HPDE6-E6E7 (cell line): ENCODE data around the gene RDX.
A peak's percentile ranks its signal among the peaks of the same experiment; 100 is the strongest.
"Not testable (repeated sequence)": the region's sequence is repeated elsewhere in the genome, so short reads cannot be mapped to it uniquely, and the experiment has no call there.

Experiments
- DNase-seq: peaks from one replicate; pipeline ENCODE4 v3.0.0; 2011; ENCODE audit warnings: missing footprints; ENCODE audit errors: extremely low spot score

The RDX gene

DNA sequence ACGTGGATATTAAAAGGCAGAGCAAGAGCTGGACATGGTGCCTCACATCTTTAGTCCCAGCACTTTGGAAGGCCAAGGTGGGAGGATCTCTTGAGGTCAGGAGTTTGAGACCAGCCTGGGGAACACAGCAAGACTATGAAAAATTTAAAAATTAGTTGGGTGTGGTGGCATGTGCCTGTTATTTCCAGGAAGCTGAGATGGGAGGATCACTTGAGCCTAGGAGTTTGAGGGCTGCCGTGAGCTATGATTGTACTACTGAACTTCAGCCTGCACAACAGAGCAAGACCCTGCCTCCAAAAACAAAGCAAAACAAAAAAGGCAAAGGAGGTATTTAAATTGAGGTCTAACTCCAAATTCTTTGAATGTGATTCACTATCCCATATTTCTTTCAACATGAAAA is 23.5 kb downstream of the RDX start:
- no peak for DNase-seq

DNA sequence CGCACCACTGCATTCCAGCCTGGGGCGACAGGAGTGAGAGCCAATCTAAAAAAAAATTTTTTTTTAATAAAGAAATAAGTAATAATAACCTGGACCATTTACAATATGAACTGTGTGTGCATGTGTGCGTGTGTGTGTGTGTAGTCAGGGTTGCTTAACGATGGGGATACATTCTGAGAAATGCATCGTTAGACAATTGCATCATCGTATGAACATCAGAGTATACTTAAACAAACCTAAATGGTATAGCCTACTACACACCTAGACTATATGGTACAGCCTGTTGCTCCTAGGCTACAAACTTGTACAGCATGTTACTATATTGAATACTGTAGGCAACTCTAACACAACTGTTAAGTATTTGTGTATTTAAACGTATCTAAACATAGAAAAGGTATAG is 26.4 kb downstream of the RDX start:
- no peak for DNase-seq

DNA sequence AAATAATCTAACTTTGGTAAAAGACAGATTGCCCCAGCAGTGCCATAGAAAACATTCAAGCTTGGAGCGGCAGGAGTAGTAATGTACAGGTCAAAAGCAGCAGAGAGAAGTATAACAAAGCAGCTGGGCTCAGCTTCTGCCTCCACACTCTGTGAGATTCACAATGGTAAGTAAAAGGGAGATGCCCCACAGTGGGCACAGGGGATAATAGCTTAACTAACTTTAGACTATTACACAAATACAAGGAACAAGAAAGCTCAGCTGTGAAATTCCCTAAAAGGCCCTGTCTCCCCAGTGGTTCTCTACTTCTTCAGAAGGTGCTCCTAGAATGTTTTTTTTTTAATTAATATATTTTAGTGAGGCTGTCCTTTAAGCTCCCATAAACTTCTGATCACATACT is 28.0 kb downstream of the RDX start:
- DNase-seq, result no peak

DNA sequence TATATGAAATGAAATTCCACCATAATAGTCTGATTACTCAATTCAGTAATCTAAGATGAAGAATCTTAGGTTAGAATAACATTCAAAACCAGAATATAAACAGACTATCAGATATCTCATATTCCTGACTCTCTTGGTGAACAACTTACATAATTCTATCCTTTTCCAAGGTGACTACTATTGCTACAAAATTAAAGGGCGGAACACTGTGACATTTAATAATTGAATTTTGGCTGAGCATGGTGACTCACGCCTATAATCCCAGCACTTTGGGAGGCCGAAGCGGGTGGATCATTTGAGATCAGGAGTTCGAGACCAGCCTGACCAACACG is 34.4 kb downstream of the RDX start:
- DNase-seq, result no peak

DNA sequence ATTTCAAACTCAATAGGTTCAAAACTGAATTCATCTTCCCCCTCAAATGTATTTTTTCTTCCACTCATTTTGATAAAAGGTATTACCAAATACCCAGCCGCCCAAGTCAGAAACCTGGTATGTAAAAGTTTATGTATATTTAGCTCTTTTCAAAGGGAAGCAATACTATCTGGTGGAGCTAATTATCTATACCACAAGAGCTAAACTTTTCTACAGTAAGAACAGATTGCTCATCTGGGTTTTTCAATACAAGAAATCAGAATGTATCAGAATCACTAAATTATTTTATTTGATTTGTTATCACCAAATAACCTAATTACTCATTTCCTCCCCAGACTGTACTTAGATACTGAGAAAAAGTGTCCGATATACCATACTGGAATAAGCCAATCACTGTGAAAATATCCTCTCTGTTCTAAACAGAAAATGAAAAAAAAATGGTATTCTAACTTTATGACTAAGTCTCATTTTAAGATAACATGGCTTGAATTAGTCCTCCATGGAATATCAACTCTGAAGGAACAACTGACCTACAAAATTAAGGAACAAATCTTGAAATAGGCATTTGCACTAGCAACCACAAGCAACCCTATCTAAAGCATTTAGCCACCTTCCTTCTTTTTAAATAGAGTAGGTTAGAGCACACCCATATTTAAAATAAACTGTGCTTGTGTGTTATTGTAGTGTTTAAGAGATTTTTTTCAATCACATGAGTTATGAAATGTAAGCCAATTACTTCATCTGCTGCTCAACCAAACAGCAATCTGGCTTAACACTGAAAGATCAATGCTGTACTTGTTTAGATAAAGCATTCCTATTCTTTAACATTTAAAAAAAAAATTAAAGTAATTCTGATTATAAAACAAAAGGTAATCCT is 35.0 kb downstream of the RDX start:
- no peak for DNase-seq

DNA sequence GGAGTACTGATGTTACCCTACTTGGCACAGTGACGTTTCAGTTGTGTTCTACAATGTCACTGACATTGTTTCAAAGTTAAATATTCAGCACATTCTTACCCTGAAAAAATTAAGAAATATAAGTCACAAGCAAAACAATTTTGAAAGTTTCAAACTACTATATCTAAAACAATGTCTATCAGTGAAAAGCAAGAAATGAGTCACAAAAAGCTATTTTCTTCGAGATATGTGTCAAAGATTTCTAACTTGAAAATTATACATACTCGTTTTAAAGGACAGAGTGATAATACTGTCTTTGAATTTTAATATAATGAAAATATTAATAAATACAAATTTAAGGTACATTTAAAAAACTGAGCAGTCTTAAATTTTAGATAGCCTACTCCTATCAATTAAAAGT is 42.9 kb downstream of the RDX start:
- no peak for DNase-seq

DNA sequence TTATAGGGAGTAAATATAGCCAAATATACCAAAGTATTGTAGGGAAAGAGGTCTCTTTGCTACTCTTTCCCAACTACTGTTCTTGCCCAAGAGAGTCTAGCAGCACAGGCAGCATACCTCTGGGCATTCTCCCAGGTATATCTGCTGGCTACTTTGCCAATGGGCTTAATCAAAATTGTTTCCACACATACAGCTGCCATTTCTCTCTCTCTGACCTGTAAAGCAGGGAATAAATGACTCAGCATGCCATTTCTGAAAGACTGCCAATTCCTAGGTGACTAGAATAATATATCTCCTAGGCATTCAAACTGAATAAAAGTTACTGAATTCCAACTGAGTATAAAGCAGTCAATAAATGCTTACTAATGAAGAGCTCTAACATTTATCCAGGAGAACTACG is 44.6 kb downstream of the RDX start:
- peak; percentile 42 for DNase-seq

DNA sequence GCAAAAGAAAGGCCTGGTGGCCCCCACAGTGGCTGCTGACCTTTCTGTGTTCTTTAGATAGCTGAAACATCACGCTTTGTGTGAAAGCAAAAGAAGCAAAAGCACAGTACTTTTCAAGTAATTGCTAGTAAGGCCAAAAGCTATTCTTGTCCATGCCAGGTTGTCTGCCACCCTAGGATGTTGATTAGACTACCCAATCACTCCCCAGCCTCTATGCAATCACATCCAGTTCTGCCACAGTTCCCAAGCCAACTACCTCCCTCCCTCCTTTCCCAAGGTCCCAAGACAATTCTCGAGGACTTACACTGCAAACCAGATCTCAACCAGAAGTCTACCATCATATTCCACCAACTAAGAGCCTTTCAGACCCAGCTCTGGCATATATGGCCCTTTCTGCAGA is 46.2 kb downstream of the RDX start:
- DNase-seq, result no peak

DNA sequence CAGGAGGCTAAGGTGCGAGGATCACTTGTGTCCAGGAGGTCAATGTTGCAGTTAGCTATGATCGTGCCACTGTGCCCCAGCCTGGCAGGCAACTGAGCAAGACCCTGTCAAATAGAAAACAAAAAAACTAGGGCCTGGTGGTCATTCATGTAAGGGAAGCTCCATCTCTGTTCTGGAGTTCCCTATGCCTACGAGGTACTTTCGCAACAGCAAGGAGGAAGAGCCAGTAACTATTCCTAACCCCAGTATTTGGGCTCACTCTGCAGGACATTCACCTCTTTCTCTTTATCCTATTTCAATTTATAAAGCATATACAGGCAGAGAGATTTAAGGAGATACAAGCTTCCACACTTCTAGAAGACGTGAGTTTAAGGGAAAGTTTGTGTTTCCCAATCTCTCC is 46.6 kb downstream of the RDX start:
- no peak for DNase-seq

DNA sequence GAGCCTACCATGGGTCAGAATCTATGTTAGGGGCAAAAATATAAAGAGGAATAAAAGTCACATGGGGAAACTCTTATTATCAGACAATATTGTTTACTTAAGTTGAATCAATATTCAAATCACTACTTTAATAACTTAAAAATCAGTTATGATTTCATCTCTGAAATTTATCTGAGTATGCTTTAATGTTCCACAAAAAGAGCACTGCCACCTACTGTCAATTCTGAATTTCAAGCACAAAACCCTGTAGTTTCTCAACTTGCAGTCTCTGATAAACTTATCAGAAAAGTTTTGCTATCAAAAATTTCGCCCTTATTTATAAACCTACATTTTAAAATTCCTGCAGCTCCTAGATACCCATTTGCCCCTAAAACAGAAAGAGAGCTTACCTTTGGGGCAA is 47.3 kb downstream of the RDX start:
- no peak for DNase-seq

DNA sequence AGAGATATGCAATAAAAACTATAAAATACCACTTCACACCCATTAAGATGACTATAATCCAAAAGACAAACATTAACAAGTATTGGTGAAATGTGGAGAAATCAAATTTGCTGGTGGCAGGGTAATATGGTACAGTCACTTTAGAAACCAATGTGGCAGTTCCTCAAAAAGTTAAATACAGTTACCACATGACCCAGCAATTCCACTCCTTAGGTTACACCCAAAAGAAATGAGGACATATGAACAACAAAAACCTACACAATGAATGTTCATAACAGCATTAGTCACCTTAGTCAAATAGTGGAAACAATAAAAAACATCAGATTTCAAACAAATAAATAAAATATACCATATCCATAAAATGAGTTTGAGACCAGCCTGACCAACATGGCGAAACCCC is 52.6 kb downstream of the RDX start:
- DNase-seq, result no peak

DNA sequence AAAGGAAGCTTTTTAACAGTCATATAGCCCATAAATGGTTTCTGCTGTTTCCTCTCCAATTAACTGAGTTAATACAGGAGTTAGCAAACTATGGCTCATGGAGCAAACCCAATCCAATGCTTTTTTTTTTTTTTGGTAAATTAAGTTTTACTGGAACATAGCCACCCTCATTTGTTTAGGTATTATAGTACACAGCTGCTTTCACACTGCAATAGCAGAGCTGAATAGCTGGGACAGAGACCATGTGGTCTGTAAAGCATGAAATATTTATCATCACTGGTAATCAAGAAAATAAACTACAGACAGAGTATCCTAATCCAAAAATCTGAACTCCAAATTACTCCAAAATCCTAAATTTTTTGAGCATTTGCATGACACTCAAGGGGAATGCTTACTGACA is 53.7 kb downstream of the RDX start:
- no peak for DNase-seq

DNA sequence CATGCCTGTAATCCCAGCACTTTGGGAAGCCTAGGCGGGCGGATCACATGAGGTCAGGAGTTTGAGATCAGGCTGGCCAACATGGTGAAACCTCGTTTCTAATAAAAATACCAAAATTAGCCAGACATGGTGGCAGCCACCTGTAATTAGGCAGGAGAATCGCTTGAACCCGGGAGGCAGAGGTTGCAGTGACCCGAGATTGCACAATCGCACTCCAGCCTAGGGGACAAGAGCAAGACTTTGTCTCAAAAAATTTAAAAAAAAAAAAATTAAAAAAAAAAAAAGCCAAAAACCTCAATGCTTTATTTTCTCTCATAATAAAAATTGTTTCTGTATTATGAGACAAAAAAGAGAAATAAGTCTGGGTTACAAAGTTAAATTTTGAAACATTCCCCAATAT is 54.2 kb downstream of the RDX start:
- DNase-seq, result no peak

DNA sequence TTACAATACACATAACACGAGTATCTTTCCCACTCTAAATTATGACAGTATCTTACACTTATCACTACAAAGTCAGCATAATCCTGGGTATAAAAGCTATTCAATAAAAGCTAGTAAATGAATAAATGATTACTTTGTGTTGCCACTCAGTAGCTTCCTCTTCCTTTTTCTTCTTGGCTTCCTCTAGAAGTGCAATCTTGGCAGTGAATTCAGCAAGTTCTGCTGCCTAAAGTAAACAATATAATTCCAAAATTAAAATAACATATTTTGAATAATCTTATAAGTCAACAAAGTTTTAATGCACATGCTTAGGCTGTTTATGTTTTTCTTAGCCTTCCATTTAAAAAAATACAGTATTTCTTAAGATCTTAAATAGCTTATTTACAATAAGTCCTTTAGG is 60.4 kb downstream of the RDX start:
- no peak for DNase-seq

DNA sequence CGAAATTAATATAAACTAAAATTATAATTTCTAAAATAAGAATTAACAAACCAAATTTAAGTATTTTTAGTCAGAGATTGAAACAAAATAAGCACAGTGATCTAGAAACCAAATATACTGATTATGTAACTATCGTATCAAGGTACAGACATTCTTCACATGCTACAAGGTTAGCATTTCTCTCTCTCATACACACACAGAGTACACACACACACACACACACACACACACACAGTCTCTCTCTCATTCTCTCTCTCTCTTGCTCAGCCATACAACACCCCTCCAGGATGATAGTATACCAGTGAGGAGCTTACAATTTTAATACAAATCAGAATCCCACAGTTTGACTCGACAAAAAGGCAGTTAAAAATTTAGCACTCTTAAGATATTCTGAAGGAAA is 66.0 kb downstream of the RDX start:
- no peak for DNase-seq

DNA sequence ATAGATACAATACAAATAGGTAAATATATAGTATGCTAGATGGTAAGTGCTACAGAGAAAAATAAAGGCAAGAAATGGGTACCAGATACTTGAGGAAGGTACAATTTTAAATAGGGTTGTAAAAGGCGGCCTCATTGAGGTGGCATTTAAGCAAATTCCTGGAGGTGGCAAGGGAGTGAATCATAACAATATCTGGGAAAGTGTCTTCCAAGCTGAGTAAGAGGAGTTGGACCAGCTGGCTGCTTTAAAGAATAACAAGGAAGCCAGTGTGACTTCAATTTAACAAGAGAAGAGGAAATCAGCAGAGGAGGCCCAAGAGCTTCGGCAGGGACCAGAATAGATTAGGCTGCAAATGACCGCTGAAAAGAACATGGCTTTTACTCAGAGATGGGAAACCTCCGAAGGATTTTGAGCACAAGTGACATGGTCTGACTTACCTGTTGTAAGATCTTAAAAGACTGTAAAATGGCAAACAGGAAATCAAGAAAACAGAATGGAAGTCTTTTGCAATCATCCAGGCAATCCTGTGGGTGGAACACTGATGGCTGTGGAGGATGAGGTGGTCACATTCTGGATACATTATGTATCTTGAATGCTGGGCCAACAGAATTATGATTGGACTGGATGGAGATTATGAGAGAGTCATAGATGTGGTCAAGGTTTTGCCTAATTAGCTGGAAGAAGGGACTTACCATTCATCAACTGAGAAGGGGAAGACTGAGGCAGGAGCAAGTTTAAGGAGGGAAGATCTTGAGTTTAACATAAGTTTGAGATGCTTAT is 77.2 kb downstream of the RDX start:
- no peak for DNase-seq

DNA sequence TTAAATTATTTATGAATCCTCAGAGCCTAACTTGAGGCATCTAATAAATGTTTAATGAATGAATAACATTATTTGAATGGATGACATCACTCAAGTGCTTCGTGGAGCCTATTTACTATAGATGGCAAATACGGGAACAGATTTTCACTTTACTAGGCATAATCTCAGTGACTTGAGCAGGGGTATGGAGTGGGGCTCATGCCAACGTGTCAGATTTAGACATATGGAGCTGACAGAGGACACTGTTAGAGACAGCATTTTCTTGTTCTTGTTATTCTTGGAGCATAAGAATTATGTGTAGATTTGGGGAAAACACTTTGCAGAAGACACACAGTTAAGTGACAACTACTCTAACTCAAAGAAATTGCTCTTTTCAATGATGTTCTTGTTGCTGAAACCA is 78.5 kb downstream of the RDX start:
- no peak for DNase-seq

DNA sequence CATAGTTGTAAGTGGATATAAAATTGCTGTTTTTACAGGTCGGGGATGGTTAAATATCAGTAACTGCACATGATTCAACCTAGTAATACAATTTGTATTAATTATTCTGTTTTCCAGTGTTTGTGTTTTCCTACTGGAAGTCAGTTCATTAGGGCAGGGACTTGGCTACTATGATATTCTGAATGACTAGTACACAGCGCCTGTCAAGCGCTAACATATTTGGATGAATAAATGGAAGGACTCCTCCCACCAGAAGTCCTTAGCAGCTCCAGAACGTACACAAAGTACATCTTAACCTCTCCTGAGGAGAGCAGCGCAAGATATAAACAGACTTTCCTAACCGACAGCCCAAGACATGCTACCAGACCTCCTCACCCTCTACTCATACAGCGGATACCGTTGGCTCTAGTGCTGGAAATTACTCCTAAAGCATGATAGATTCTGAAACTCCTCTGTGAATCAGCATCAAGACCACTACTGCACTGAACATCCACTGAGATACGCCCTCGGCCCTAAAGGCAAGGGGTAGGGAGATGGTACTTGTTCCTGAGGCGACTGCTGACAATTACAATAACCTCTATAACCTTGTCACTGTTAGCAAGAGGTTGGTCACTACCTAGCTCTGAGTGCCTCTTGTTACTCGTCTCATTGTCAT is 79.1 kb downstream of the RDX start:
- no peak for DNase-seq

DNA sequence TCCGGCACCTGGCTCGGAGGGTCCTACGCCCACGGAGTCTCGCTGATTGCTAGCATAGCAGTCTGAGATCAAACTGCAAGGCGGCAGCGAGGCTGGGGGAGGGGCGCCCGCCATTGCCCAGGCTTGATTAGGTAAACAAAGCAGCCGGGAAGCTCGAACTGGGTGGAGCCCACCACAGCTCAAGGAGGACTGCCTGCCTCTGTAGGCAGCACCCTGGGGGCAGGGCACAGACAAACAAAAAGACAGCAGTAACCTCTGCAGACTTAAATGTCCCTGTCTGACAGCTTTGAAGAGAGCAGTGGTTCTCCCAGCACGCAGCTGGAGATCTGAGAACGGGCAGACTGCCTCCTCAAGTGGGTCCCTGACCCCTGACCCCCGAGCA is 87.1 kb downstream of the RDX start:
- not testable (repeated sequence) for DNase-seq

DNA sequence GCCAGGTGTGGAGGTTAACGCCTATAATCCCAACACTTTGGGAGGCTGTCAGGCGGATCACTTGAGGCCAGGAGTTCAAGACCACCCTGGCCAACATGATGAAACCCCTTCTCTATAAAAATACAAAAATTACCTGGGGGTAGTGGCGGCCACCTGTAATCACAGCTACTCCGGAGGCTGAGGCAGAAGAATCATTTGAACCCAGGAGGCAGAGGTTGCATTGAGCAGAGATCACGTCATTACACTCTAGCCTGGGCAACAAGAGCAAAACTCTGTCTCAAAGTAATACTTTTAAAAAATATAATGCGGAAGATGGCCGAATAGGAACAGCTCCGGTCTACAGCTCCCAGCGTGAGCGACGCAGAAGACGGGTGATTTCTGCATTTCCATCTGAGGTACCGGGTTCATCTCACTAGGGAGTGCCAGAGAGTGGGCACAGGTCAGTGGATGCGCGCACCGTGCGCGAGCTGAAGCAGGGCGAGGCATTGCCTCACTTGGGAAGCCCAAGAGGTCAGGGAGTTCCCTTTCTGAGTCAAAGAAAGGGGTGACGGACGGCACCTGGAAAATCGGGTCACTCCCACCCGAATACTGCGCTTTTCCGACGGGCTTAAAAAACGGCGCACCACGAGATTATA is 87.6 kb downstream of the RDX start:
- DNase-seq, result not testable (repeated sequence)

DNA sequence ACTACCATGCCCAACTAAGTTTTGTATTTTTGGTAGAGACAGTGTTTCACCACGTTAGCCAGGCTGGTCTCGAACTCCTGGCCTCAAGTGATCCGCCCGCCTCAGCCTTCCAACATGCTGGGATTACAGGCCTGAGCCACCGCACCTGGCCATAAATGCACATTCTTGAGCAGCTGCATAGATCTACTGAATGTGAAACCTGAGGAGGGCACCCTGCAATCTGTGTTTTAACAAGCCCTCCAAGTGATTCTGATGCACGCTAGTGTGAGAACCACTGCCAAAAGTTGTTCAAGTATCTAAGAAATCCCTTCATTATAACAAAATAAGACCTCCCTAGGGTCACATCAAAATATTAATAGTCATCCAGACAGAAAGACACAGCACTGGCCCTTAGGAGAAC is 89.3 kb downstream of the RDX start:
- DNase-seq, result no peak

DNA sequence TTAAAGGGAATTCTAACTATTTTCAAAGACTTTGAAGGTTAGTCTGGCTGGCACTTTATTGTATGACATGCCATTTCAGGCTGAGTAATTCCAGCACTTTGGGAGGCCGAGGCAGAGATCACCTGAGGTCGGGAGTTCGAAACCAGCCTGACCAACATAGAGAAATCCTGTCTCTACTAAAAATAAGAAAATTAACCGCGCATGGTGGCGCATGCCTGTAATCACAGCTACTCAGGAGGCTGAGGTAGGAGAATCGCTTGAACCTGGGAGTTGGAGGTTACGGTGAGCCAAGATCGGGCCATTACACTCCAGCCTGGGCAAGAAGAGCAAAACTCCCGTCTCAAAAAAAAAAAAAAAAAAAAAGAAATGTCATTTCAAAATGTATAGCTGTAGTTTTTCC is 95.6 kb downstream of the RDX start:
- no peak for DNase-seq
